HG03432 (cell line): ENCODE measurements around the gene FDXACB1.

Source experiments
- ATAC-seq: cut with Tn5 transposase; IDR thresholded peaks from one replicate; pipeline ENCODE4 v1.9.1; 2021; ENCODE audit warnings: mild to moderate bottlenecking, moderate library complexity; ENCODE audit not compliant: unreplicated experiment

Gene FDXACB1

GRCh38 chr11:111878849-111879636, at the start of gene FDXACB1, which contains the start of gene CFAP68:
Gene FDXACB1, minus strand, starts transcription at chr11:111879165. Its CDS starts 33 bp downstream, at chr11:111879132.
Gene CFAP68, plus strand, starts transcription at chr11:111879541. Its CDS starts 20 bp downstream, at chr11:111879561.
- ATAC-seq = peak; percentile 91

- peak; percentile 96 for ATAC-seq
Measured at GRCh38 chr11:111926505-111927391, 47.8 kb upstream of the FDXACB1 start.

GRCh38 chr11:111925953-111926352, 47.0 kb upstream of the FDXACB1 start:
- no peak for ATAC-seq

GRCh38 chr11:111923951-111924350, 45.0 kb upstream of the FDXACB1 start:
- no peak for ATAC-seq

GRCh38 chr11:111923351-111923788, 44.4 kb upstream of the FDXACB1 start:
- ATAC-seq = no peak

- ATAC-seq = no peak
Measured at GRCh38 chr11:111922803-111923202, 43.8 kb upstream of the FDXACB1 start.

- ATAC-seq = no peak
Measured at GRCh38 chr11:111921541-111922230, 42.7 kb upstream of the FDXACB1 start.

- no peak for ATAC-seq
Measured at GRCh38 chr11:111920908-111921307, 41.9 kb upstream of the FDXACB1 start.

GRCh38 chr11:111918390-111919256, 39.7 kb upstream of the FDXACB1 start, which contains the start of gene C11orf52:
Gene C11orf52, plus strand, starts transcription at chr11:111918913. Its CDS starts 60 bp downstream, at chr11:111918973.
- ATAC-seq = no peak

- no peak for ATAC-seq
Measured at GRCh38 chr11:111917788-111918187, 38.8 kb upstream of the FDXACB1 start.

- no peak for ATAC-seq
Measured at GRCh38 chr11:111917312-111917711, 38.3 kb upstream of the FDXACB1 start.

GRCh38 chr11:111916768-111917167, 37.8 kb upstream of the FDXACB1 start:
- ATAC-seq = no peak

GRCh38 chr11:111913997-111914396, 35.0 kb upstream of the FDXACB1 start:
- ATAC-seq = no peak

- ATAC-seq = no peak
Measured at GRCh38 chr11:111913031-111913861, 34.3 kb upstream of the FDXACB1 start.

- no peak for ATAC-seq
Measured at GRCh38 chr11:111912535-111912934, 33.6 kb upstream of the FDXACB1 start, which contains the start of gene HSPB2. Gene HSPB2, plus strand, starts transcription at chr11:111912734. Its CDS starts 96 bp downstream, at chr11:111912830.

- ATAC-seq = no peak
Measured at GRCh38 chr11:111911563-111912401, 32.8 kb upstream of the FDXACB1 start, which contains the start of gene CRYAB. Gene CRYAB, minus strand, starts transcription at chr11:111911770. Its CDS starts 46 bp downstream, at chr11:111911724.

GRCh38 chr11:111910676-111911562, 32.0 kb upstream of the FDXACB1 start:
- no peak for ATAC-seq
